Measurements from ENCODE around the gene PLEKHH2. TPM values are rescaled to one million over a fixed set of nuclear protein-coding genes. Genes with fewer than 3 reads are reported as not detected.

Gene PLEKHH2
- total RNA-seq, 1 donor from 2014 or later, result 2.1 TPM

- Mint-ChIP-seq H3K4me1 (peaks cover 7% of the 10 kb centered on the region), H3K36me3 (ENCODE audit: low read depth) (peaks cover 2% of the 10 kb centered on the region), H3K4me3 (no peak overlapping the region), H3K9me3 (no peaks in the 10 kb centered on the region), H3K27me3 (ENCODE audit: low read depth) (no peaks in the 10 kb centered on the region), H3K27ac (ENCODE audit: unreplicated experiment) (no peak overlapping the region)
- DNase-seq (ENCODE audit: low read depth, low spot score), result no peak
- TF ChIP-seq, protein P1, sequence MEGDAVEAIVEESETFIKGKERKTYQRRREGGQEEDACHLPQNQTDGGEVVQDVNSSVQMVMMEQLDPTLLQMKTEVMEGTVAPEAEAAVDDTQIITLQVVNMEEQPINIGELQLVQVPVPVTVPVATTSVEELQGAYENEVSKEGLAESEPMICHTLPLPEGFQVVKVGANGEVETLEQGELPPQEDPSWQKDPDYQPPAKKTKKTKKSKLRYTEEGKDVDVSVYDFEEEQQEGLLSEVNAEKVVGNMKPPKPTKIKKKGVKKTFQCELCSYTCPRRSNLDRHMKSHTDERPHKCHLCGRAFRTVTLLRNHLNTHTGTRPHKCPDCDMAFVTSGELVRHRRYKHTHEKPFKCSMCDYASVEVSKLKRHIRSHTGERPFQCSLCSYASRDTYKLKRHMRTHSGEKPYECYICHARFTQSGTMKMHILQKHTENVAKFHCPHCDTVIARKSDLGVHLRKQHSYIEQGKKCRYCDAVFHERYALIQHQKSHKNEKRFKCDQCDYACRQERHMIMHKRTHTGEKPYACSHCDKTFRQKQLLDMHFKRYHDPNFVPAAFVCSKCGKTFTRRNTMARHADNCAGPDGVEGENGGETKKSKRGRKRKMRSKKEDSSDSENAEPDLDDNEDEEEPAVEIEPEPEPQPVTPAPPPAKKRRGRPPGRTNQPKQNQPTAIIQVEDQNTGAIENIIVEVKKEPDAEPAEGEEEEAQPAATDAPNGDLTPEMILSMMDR (conservative IDR thresholded peaks at IDR 0.05), result no peak
Observed at GRCh38 chr2:43787895-43788294, 150.8 kb downstream of the PLEKHH2 start.

DNA sequence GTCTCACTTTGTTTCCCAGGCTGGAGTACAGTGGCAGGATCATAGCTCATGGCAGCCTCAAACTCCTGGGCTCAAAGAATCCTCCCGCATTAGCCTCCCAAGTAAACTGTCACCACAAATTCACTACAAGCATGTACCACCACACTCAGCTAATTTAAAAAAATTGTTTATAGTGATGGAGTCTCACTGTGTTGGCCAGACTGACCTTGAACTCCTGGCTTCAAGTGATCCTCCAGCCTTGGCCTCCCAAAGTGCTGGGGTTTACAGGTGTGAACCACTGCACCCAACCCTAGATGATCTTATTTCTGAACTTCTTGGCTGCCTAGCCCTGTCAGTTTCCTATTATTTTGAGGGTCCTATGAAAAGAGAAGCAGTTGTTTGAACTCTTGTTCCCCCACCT lies 151.6 kb downstream of the PLEKHH2 start:
- Mint-ChIP-seq H3K36me3 (ENCODE audit: low read depth) (peaks cover 2% of the 10 kb centered on the region), H3K9me3 (no peaks in the 10 kb centered on the region), H3K27me3 (ENCODE audit: low read depth) (no peaks in the 10 kb centered on the region), H3K4me3 (no peak overlapping the region), H3K27ac (ENCODE audit: unreplicated experiment) (no peak overlapping the region), H3K4me1 (peaks cover 8% of the 10 kb centered on the region)
- TF ChIP-seq, protein P1 (conservative IDR thresholded peaks at IDR 0.05), result no peak
- DNase-seq (ENCODE audit: low read depth, low spot score), result no peak

GRCh38 chr2:43790147-43790546 lies 153.1 kb downstream of the PLEKHH2 start:
- no peaks in the 10 kb centered on the region for H3K27me3 Mint-ChIP-seq (ENCODE audit: low read depth)
- H3K27ac Mint-ChIP-seq (ENCODE audit: unreplicated experiment), result no peak overlapping the region
- no peak overlapping the region for H3K4me3 Mint-ChIP-seq
- peaks cover 8% of the 10 kb centered on the region for H3K4me1 Mint-ChIP-seq
- no peaks in the 10 kb centered on the region for H3K9me3 Mint-ChIP-seq
- TF ChIP-seq, protein P1 (conservative IDR thresholded peaks at IDR 0.05), result no peak
- no peak for DNase-seq (ENCODE audit: low read depth, low spot score)
- H3K36me3 Mint-ChIP-seq (ENCODE audit: low read depth), result peaks cover 2% of the 10 kb centered on the region

GRCh38 chr2:43791035-43791765 lies 154.1 kb downstream of the PLEKHH2 start:
- H3K4me3 Mint-ChIP-seq, result no peak overlapping the region
- H3K9me3 Mint-ChIP-seq, result no peaks in the 10 kb centered on the region
- H3K27me3 Mint-ChIP-seq (ENCODE audit: low read depth), result no peaks in the 10 kb centered on the region
- no peak for DNase-seq (ENCODE audit: low read depth, low spot score)
- H3K4me1 Mint-ChIP-seq, result peaks cover 8% of the 10 kb centered on the region
- H3K27ac Mint-ChIP-seq (ENCODE audit: unreplicated experiment), result peak overlapping the region; percentile 27
- TF ChIP-seq, protein P1 (conservative IDR thresholded peaks at IDR 0.05), result no peak
- H3K36me3 Mint-ChIP-seq (ENCODE audit: low read depth), result peaks cover 2% of the 10 kb centered on the region

GRCh38 chr2:43792653-43793052 lies 155.6 kb downstream of the PLEKHH2 start:
- no peak overlapping the region for H3K4me3 Mint-ChIP-seq
- H3K27ac Mint-ChIP-seq (ENCODE audit: unreplicated experiment), result no peak overlapping the region
- no peaks in the 10 kb centered on the region for H3K27me3 Mint-ChIP-seq (ENCODE audit: low read depth)
- no peaks in the 10 kb centered on the region for H3K9me3 Mint-ChIP-seq
- H3K36me3 Mint-ChIP-seq (ENCODE audit: low read depth), result peaks cover 2% of the 10 kb centered on the region
- DNase-seq (ENCODE audit: low read depth, low spot score), result no peak
- peaks cover 8% of the 10 kb centered on the region for H3K4me1 Mint-ChIP-seq
- TF ChIP-seq, protein P1 (conservative IDR thresholded peaks at IDR 0.05), result no peak
